ENCODE results near the gene ANK3.

Gene ANK3

GRCh38 chr10:60323162-60323561 is 66.5 kb downstream of the ANK3 start:
- TF ChIP-seq, protein P1, sequence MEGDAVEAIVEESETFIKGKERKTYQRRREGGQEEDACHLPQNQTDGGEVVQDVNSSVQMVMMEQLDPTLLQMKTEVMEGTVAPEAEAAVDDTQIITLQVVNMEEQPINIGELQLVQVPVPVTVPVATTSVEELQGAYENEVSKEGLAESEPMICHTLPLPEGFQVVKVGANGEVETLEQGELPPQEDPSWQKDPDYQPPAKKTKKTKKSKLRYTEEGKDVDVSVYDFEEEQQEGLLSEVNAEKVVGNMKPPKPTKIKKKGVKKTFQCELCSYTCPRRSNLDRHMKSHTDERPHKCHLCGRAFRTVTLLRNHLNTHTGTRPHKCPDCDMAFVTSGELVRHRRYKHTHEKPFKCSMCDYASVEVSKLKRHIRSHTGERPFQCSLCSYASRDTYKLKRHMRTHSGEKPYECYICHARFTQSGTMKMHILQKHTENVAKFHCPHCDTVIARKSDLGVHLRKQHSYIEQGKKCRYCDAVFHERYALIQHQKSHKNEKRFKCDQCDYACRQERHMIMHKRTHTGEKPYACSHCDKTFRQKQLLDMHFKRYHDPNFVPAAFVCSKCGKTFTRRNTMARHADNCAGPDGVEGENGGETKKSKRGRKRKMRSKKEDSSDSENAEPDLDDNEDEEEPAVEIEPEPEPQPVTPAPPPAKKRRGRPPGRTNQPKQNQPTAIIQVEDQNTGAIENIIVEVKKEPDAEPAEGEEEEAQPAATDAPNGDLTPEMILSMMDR (IDR thresholded peaks at IDR 0.05; ENCODE audit: control insufficient read depth, insufficient read depth, low read depth, low read length, missing control alignments), result no peak
- no peak overlapping the region for H3K4me3 ChIP-seq (ENCODE audit: control insufficient read depth, low read depth, low read length)
- DNase-seq (ENCODE audit: low read depth), result no peak

- TF ChIP-seq, protein P1 (IDR thresholded peaks at IDR 0.05; ENCODE audit: control insufficient read depth, insufficient read depth, low read depth, low read length, missing control alignments), result no peak
- H3K4me3 ChIP-seq (ENCODE audit: control insufficient read depth, low read depth, low read length), result no peak overlapping the region
- no peak for DNase-seq (ENCODE audit: low read depth)
Observed at GRCh38 chr10:60320666-60321065, 69.0 kb downstream of the ANK3 start.

DNA sequence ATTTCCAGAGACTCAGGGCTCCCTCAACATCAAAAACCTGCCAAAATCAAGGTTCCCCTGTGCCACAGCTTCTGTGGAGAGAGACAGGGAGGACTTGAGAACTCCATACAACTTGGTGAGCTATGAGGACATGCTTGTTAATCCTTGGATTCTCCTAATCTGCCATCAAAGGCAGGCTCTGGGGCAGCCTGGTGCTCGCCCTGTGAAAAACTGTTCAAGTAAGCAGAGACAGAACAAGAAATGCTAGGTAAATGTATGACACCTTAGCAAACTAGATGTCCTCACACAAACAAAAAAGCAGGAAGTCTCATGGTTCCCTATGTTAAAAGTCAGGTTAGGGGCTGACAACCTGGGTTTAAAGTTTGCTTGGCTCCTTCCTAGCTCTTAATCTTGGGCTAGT is 73.6 kb downstream of the ANK3 start:
- DNase-seq (ENCODE audit: low read depth), result no peak
- TF ChIP-seq, protein P1 (IDR thresholded peaks at IDR 0.05; ENCODE audit: control insufficient read depth, insufficient read depth, low read depth, low read length, missing control alignments), result no peak
- no peak overlapping the region for H3K4me3 ChIP-seq (ENCODE audit: control insufficient read depth, low read depth, low read length)

DNA sequence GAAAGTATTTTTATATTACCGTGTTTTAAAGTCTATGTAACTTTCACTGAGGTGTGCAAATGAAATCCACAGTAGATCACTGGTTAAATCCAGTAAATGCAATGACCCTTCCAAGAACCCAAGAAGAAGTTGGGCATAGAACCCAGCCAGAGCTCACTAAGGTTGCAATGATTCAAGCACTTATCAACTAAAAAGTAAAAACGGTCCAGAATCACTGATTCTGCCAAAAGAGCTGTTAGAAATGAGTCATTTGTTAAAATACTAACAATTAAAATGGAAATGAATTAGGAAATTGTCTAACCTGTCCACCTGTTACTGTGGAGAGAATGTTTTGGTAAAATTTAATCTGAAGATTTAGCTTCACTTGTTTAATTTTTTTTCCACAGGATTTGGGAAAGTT is 74.4 kb downstream of the ANK3 start:
- DNase-seq (ENCODE audit: low read depth), result no peak
- TF ChIP-seq, protein P1 (IDR thresholded peaks at IDR 0.05; ENCODE audit: control insufficient read depth, insufficient read depth, low read depth, low read length, missing control alignments), result no peak
- H3K4me3 ChIP-seq (ENCODE audit: control insufficient read depth, low read depth, low read length), result no peak overlapping the region

- DNase-seq (ENCODE audit: low read depth), result peak; percentile 28
Observed at GRCh38 chr10:60314069-60314940, 75.4 kb downstream of the ANK3 start.

GRCh38 chr10:60313589-60313952 is 76.1 kb downstream of the ANK3 start:
- TF ChIP-seq, protein P1 (IDR thresholded peaks at IDR 0.05; ENCODE audit: control insufficient read depth, insufficient read depth, low read depth, low read length, missing control alignments), result no peak
- DNase-seq (ENCODE audit: low read depth), result no peak
- H3K4me3 ChIP-seq (ENCODE audit: control insufficient read depth, low read depth, low read length), result no peak overlapping the region

More at GRCh38 chr10:60314069-60314940, 75.4 kb downstream of the ANK3 start:
- TF ChIP-seq, protein P1 (IDR thresholded peaks at IDR 0.05; ENCODE audit: control insufficient read depth, insufficient read depth, low read depth, low read length, missing control alignments), result no peak
- no peak overlapping the region for H3K4me3 ChIP-seq (ENCODE audit: control insufficient read depth, low read depth, low read length)

Data from AG09309 (cell line).